ENCODE results near the gene ETFA.
A peak's percentile ranks its signal among the peaks of the same experiment; 100 is the strongest.
"Not testable (repeated sequence)": the region's sequence is repeated elsewhere in the genome, so short reads cannot be mapped to it uniquely, and the experiment has no call there.

ETFA gene

DNA sequence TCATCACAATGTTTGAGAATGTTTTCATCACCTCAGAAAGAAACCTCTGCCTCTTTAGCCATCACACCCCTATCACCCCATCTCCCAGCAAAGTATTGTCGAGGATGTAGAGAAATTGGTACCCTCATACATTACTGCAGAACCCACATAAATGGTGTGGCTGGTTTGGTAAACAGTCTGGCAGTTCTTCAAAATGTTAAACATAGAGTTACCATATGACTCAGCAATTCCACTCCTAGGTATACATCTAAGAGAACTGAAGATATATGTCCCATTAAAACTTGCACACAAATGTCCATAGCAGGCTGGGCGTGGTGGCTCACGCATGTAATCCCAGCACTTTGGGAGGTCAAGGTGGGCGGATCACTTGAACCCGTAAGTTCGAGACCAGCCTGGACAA lies 8.7 kb upstream of the ETFA start:
- H3K36me3 Mint-ChIP-seq (ENCODE audit: low read depth) = no peaks in the 10 kb centered on the region

DNA sequence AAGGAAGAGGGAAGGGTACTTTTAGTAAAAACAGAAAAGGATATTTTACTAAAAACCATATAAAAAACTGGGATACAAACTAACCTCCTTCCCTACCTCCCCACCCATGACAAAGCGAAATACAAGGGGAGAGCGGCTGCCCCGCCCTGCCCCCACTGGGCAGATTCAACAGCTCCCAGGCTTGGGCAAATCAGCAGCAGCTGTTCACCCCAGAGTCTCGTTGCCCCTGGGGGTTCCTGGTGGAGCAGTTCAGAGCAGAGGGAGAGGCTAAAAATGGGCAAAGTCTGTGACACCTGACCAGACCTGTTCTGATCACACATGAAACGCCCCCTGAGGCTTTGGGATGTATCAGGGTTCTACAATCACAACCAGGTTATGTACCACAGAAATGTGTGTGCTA lies 2.5 kb upstream of the ETFA start:
- Mint-ChIP-seq H3K9me3 (no peaks in the 10 kb centered on the region), H3K27ac (no peak overlapping the region), H3K36me3 (ENCODE audit: low read depth) (peaks cover 7% of the 10 kb centered on the region), H3K27me3 (ENCODE audit: low read depth) (peaks cover 4% of the 10 kb centered on the region), H3K4me3 (no peak overlapping the region), H3K4me1 (ENCODE audit: low read depth) (peaks cover 22% of the 10 kb centered on the region)

More for the DNA sequence above, 8.7 kb upstream of the ETFA start:
- no peak overlapping the region for H3K27ac Mint-ChIP-seq
- H3K27me3 Mint-ChIP-seq (ENCODE audit: low read depth) = peaks cover 25% of the 10 kb centered on the region
- H3K4me3 Mint-ChIP-seq = no peak overlapping the region
- H3K9me3 Mint-ChIP-seq = no peaks in the 10 kb centered on the region
- peaks cover 1% of the 10 kb centered on the region for H3K4me1 Mint-ChIP-seq (ENCODE audit: low read depth)

- not testable (repeated sequence) for H3K27me3 Mint-ChIP-seq (ENCODE audit: low read depth); H3K27ac Mint-ChIP-seq; H3K36me3 Mint-ChIP-seq (ENCODE audit: low read depth); H3K9me3 Mint-ChIP-seq
- H3K4me1 Mint-ChIP-seq (ENCODE audit: low read depth) = peaks cover 24% of the 10 kb centered on the region
- H3K4me3 Mint-ChIP-seq = peak overlapping the region; percentile 85
Observed at GRCh38 chr15:76313175-76313567, 1.9 kb upstream of the ETFA start.

DNA sequence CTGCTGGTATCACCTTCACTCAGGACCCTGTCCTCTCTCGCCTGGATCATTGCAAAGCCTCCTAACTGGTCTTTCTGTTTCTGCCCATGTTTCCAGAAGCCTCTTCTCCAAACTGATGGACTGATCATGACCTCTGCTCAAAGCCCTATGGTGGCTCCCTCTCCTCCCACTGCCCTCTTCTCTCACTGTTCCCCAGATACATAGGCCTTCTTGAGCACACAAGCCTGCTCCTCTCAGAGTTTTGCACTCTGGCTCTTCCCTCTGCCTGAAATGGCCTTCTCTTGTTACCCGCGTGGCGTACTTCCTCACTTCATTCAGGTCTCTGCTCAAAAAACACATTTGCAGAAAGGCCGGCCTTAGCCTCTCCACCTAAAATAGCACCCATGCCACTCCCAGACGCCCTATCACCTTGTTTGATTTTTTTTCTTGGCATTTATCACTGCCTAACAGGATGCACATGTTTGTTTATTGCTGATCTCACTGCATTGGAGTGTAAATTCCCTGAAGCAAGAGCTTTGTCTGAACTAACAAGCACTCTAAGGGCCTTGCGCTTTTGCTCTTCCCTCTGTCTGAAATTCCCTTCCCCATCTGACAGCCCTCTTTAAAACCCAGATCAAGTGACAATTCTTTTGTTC lies 1.4 kb upstream of the ETFA start:
- H3K9me3 Mint-ChIP-seq = no peaks in the 10 kb centered on the region
- peaks cover 4% of the 10 kb centered on the region for H3K27me3 Mint-ChIP-seq (ENCODE audit: low read depth)
- H3K36me3 Mint-ChIP-seq (ENCODE audit: low read depth) = peaks cover 11% of the 10 kb centered on the region
- peaks cover 24% of the 10 kb centered on the region for H3K4me1 Mint-ChIP-seq (ENCODE audit: low read depth)
- H3K27ac Mint-ChIP-seq = no peak overlapping the region
- peak overlapping the region; percentile 85 for H3K4me3 Mint-ChIP-seq

GRCh38 chr15:76310475-76311099 lies 682 bp downstream of the ETFA start:
- no peaks in the 10 kb centered on the region for H3K9me3 Mint-ChIP-seq
- peaks cover 25% of the 10 kb centered on the region for H3K4me1 Mint-ChIP-seq (ENCODE audit: low read depth)
- peak overlapping the region; percentile 85 for H3K4me3 Mint-ChIP-seq
- H3K36me3 Mint-ChIP-seq (ENCODE audit: low read depth) = peaks cover 11% of the 10 kb centered on the region
- H3K27ac Mint-ChIP-seq = peak overlapping the region; percentile 72
- H3K27me3 Mint-ChIP-seq (ENCODE audit: low read depth) = peaks cover 4% of the 10 kb centered on the region

- Mint-ChIP-seq H3K9me3 (peaks cover 4% of the 10 kb centered on the region), H3K27me3 (ENCODE audit: low read depth) (peaks cover 4% of the 10 kb centered on the region), H3K4me3 (peak overlapping the region; percentile 85), H3K27ac (no peak overlapping the region), H3K36me3 (ENCODE audit: low read depth) (peaks cover 14% of the 10 kb centered on the region), H3K4me1 (ENCODE audit: low read depth) (peaks cover 25% of the 10 kb centered on the region)
Observed at GRCh38 chr15:76309601-76310330, 1.5 kb downstream of the ETFA start.

- H3K27me3 Mint-ChIP-seq (ENCODE audit: low read depth) = no peaks in the 10 kb centered on the region
- no peak overlapping the region for H3K27ac Mint-ChIP-seq
- H3K9me3 Mint-ChIP-seq = peaks cover 4% of the 10 kb centered on the region
- H3K36me3 Mint-ChIP-seq (ENCODE audit: low read depth) = peaks cover 7% of the 10 kb centered on the region
- H3K4me3 Mint-ChIP-seq = no peak overlapping the region
- peaks cover 4% of the 10 kb centered on the region for H3K4me1 Mint-ChIP-seq (ENCODE audit: low read depth)
Observed at GRCh38 chr15:76303909-76304308, 7.4 kb downstream of the ETFA start.

- Mint-ChIP-seq H3K9me3 (no peaks in the 10 kb centered on the region), H3K27ac (no peak overlapping the region), H3K4me1 (ENCODE audit: low read depth) (no peaks in the 10 kb centered on the region), H3K27me3 (ENCODE audit: low read depth) (no peaks in the 10 kb centered on the region), H3K36me3 (ENCODE audit: low read depth) (peaks cover 3% of the 10 kb centered on the region), H3K4me3 (no peak overlapping the region)
Observed at GRCh38 chr15:76299786-76300185, 11.5 kb downstream of the ETFA start.

GRCh38 chr15:76298986-76299385 lies 12.3 kb downstream of the ETFA start:
- Mint-ChIP-seq H3K4me3 (no peak overlapping the region), H3K36me3 (ENCODE audit: low read depth) (peaks cover 3% of the 10 kb centered on the region), H3K4me1 (ENCODE audit: low read depth) (no peaks in the 10 kb centered on the region), H3K27me3 (ENCODE audit: low read depth) (no peaks in the 10 kb centered on the region), H3K27ac (no peak overlapping the region), H3K9me3 (no peaks in the 10 kb centered on the region)

- not testable (repeated sequence) for H3K9me3 Mint-ChIP-seq; H3K27ac Mint-ChIP-seq; H3K4me3 Mint-ChIP-seq; H3K4me1 Mint-ChIP-seq (ENCODE audit: low read depth); H3K36me3 Mint-ChIP-seq (ENCODE audit: low read depth); H3K27me3 Mint-ChIP-seq (ENCODE audit: low read depth)
Observed at GRCh38 chr15:76297951-76298350, 13.3 kb downstream of the ETFA start.

DNA sequence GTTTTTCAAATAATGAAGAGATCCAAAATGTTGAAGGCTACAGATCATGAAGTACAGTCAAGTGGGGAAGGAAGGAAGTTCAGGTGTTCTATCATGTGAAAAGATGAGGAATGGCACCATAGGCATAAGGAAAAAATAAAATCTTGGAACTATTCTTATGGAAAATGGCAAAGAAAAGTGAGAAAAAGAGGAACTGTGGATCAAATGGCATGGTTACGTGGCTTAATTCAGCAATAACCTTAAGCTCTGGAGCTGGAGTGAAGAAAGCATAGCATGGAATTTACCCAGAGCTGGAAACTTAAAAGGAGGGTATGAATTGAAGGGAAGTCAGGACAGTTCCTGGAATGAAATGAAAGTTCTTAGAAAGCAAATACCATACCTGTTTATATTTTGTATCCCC lies 14.4 kb downstream of the ETFA start:
- Mint-ChIP-seq H3K4me3 (no peak overlapping the region), H3K27ac (no peak overlapping the region), H3K36me3 (ENCODE audit: low read depth) (peaks cover 12% of the 10 kb centered on the region), H3K4me1 (ENCODE audit: low read depth) (peaks cover 4% of the 10 kb centered on the region), H3K27me3 (ENCODE audit: low read depth) (no peaks in the 10 kb centered on the region), H3K9me3 (no peaks in the 10 kb centered on the region)

GRCh38 chr15:76294463-76294862 lies 16.8 kb downstream of the ETFA start:
- not testable (repeated sequence) for H3K4me1 Mint-ChIP-seq (ENCODE audit: low read depth); H3K27me3 Mint-ChIP-seq (ENCODE audit: low read depth)

GRCh38 chr15:76293361-76293760 lies 17.9 kb downstream of the ETFA start:
- H3K27me3 Mint-ChIP-seq (ENCODE audit: low read depth) = no peaks in the 10 kb centered on the region
- H3K4me1 Mint-ChIP-seq (ENCODE audit: low read depth) = peaks cover 6% of the 10 kb centered on the region
- peaks cover 18% of the 10 kb centered on the region for H3K36me3 Mint-ChIP-seq (ENCODE audit: low read depth)
- no peak overlapping the region for H3K27ac Mint-ChIP-seq
- no peaks in the 10 kb centered on the region for H3K9me3 Mint-ChIP-seq
- H3K4me3 Mint-ChIP-seq = no peak overlapping the region

More at GRCh38 chr15:76294463-76294862, 16.8 kb downstream of the ETFA start:
- peaks cover 18% of the 10 kb centered on the region for H3K36me3 Mint-ChIP-seq (ENCODE audit: low read depth)
- not testable (repeated sequence) for H3K4me3 Mint-ChIP-seq, H3K9me3 Mint-ChIP-seq, H3K27ac Mint-ChIP-seq

- H3K4me1 Mint-ChIP-seq (ENCODE audit: low read depth) = peaks cover 20% of the 10 kb centered on the region
- peaks cover 27% of the 10 kb centered on the region for H3K36me3 Mint-ChIP-seq (ENCODE audit: low read depth)
- H3K27ac Mint-ChIP-seq = no peak overlapping the region
- no peaks in the 10 kb centered on the region for H3K27me3 Mint-ChIP-seq (ENCODE audit: low read depth)
- H3K4me3 Mint-ChIP-seq = no peak overlapping the region
- no peaks in the 10 kb centered on the region for H3K9me3 Mint-ChIP-seq
Observed at GRCh38 chr15:76289582-76289981, 21.7 kb downstream of the ETFA start.

- Mint-ChIP-seq H3K9me3 (no peaks in the 10 kb centered on the region), H3K36me3 (ENCODE audit: low read depth) (peaks cover 29% of the 10 kb centered on the region), H3K27ac (peak overlapping the region; percentile 34), H3K27me3 (ENCODE audit: low read depth) (no peaks in the 10 kb centered on the region), H3K4me1 (ENCODE audit: low read depth) (peaks cover 21% of the 10 kb centered on the region), H3K4me3 (peak overlapping the region; percentile 68)
Observed at GRCh38 chr15:76286271-76286879, 24.9 kb downstream of the ETFA start.

All from T-helper 1 cell treated with Interleukin-12 subunit alpha and Interleukin-12 subunit beta and Interleukin-4 antibody, amounts not matched to agents 30 μg/mL and 1 μg/mL, for 36 hours (primary cell).